DND-41 (cell line): ENCODE data around the gene IQCF2.

ENCODE experiments used
- ATAC-seq: fragments of 200-7000 bp; cut with Tn5 transposase; 3 replicates; pipeline ENCODE4 v1.9.1; 2021; ENCODE audit warnings: low read depth; ENCODE audit not compliant: insufficient read depth
- DNase-seq: peaks from one replicate; pipeline ENCODE4 v3.0.0-alpha.2; 2020
- H2AFZ ChIP-seq: 2 replicates; pipeline ENCODE4 v1.6.0; 2012; ENCODE audit warnings: low read depth, low read length
- H3K27ac ChIP-seq: 2 replicates; pipeline ENCODE4 v1.5.1; 2012; ENCODE audit warnings: low read length, inconsistent platforms
- H3K27me3 ChIP-seq: fragments of 200-600 bp; sonication (generic); 2 replicates; pipeline ENCODE4 v1.6.0; 2012; ENCODE audit warnings: low read length, mild to moderate bottlenecking, inconsistent platforms; ENCODE audit not compliant: insufficient read depth, poor library complexity
- H3K36me3 ChIP-seq: 2 replicates; pipeline ENCODE4 v1.5.1; 2012; ENCODE audit warnings: low read length, inconsistent platforms; ENCODE audit not compliant: insufficient read depth
- H3K4me1 ChIP-seq: 2 replicates; pipeline ENCODE4 v1.5.1; 2012; ENCODE audit warnings: mild to moderate bottlenecking, low read length; ENCODE audit not compliant: insufficient read depth
- H3K4me2 ChIP-seq: 2 replicates; pipeline ENCODE4 v1.6.0; 2012; ENCODE audit warnings: mild to moderate bottlenecking, moderate library complexity, low read length, inconsistent platforms; ENCODE audit not compliant: insufficient read depth
- H3K4me3 ChIP-seq, 2 experiments: fragments of 200-600 bp in 1 of 2; shearing (Covaris generic) in 1 of 2; 2 replicates each; pipeline ENCODE4 v1.5.1; 2012 to 2016; ENCODE audit warnings: inconsistent platforms in 2 of 2, low read length in 2 of 2, mild to moderate bottlenecking in 2 of 2, low read depth in 1 of 2, moderate library complexity in 1 of 2
- H3K79me2 ChIP-seq: 2 replicates; pipeline ENCODE4 v1.6.0; 2012; ENCODE audit warnings: low read length, inconsistent platforms; ENCODE audit not compliant: insufficient read depth
- H3K9ac ChIP-seq: 2 replicates; pipeline ENCODE4 v1.6.0; 2012; ENCODE audit warnings: low read depth, mild to moderate bottlenecking, inconsistent platforms, low read length, moderate library complexity
- H3K9me3 ChIP-seq: 2 replicates; pipeline ENCODE4 v1.5.1; 2012; ENCODE audit warnings: low read length, moderate library complexity, mild to moderate bottlenecking, inconsistent platforms; ENCODE audit not compliant: insufficient read depth, severe bottlenecking
- H4K20me1 ChIP-seq: 2 replicates; pipeline ENCODE4 v1.6.0; 2012; ENCODE audit warnings: low read length; ENCODE audit not compliant: insufficient read depth
- CTCF ChIP-seq: IDR thresholded peaks from 2 replicates; pipeline ENCODE4 v1.5.1; 2012; ENCODE audit warnings: borderline replicate concordance, low read length, moderate library complexity, mild to moderate bottlenecking; ENCODE audit not compliant: poor library complexity, severe bottlenecking; ENCODE audit errors: extremely low read depth
- EZH2 ChIP-seq: IDR thresholded peaks from 3 replicates; pipeline ENCODE4 v1.6.1; 2012; ENCODE audit warnings: borderline replicate concordance, low read depth, mild to moderate bottlenecking, moderate library complexity, low read length, inconsistent platforms; ENCODE audit not compliant: severe bottlenecking

Gene IQCF2

GRCh38 chr3:51891242-51892039, 30.0 kb downstream of the IQCF2 start:
- H3K4me2 ChIP-seq, result no peak overlapping the region
- H4K20me1 ChIP-seq, result no peaks in the 10 kb centered on the region
- no peaks in the 10 kb centered on the region for H3K36me3 ChIP-seq
- ATAC-seq, result peak; percentile 72
- no peak overlapping the region for H2AFZ ChIP-seq
- no peaks in the 10 kb centered on the region for H3K27me3 ChIP-seq
- DNase-seq, result no peak
- peaks cover 20% of the 10 kb centered on the region for H3K4me1 ChIP-seq
- H3K4me3 ChIP-seq, result no peak overlapping the region
- TF ChIP-seq EZH2, result no peak
- TF ChIP-seq CTCF, result no peak
- H3K27ac ChIP-seq, result peak overlapping the region; percentile 38; the same call in 1 of the 2 replicates
- H3K79me2 ChIP-seq, result no peaks in the 10 kb centered on the region
- H3K9ac ChIP-seq, result no peak overlapping the region
- H3K9me3 ChIP-seq, result no peaks in the 10 kb centered on the region

GRCh38 chr3:51894391-51894790, 33.0 kb downstream of the IQCF2 start:
- ATAC-seq, result no peak
- no peak overlapping the region for H3K4me2 ChIP-seq
- H3K27ac ChIP-seq, result no peak overlapping the region
- no peak overlapping the region for H3K4me3 ChIP-seq
- TF ChIP-seq EZH2 (no peak), CTCF (no peak)
- H3K4me1 ChIP-seq, result peaks cover 20% of the 10 kb centered on the region
- no peaks in the 10 kb centered on the region for H3K9me3 ChIP-seq
- no peaks in the 10 kb centered on the region for H4K20me1 ChIP-seq
- no peak overlapping the region for H3K9ac ChIP-seq
- no peak for DNase-seq
- H2AFZ ChIP-seq, result no peak overlapping the region
- H3K27me3 ChIP-seq, result no peaks in the 10 kb centered on the region
- H3K79me2 ChIP-seq, result no peaks in the 10 kb centered on the region
- H3K36me3 ChIP-seq, result no peaks in the 10 kb centered on the region

GRCh38 chr3:51894939-51895338, 33.5 kb downstream of the IQCF2 start:
- DNase-seq, result no peak
- H3K27me3 ChIP-seq, result no peaks in the 10 kb centered on the region
- no peak overlapping the region for H3K4me3 ChIP-seq
- no peak overlapping the region for H3K9ac ChIP-seq
- no peak for ATAC-seq
- no peaks in the 10 kb centered on the region for H4K20me1 ChIP-seq
- no peak overlapping the region for H3K27ac ChIP-seq
- H2AFZ ChIP-seq, result no peak overlapping the region
- H3K36me3 ChIP-seq, result no peaks in the 10 kb centered on the region
- peaks cover 20% of the 10 kb centered on the region for H3K4me1 ChIP-seq
- TF ChIP-seq EZH2 (no peak), CTCF (no peak)
- no peak overlapping the region for H3K4me2 ChIP-seq
- H3K79me2 ChIP-seq, result no peaks in the 10 kb centered on the region
- no peaks in the 10 kb centered on the region for H3K9me3 ChIP-seq
